ENCODE measurements around the gene FAM168B.
A peak's percentile ranks its signal among the peaks of the same experiment; 100 is the strongest.

Gene FAM168B

DNA sequence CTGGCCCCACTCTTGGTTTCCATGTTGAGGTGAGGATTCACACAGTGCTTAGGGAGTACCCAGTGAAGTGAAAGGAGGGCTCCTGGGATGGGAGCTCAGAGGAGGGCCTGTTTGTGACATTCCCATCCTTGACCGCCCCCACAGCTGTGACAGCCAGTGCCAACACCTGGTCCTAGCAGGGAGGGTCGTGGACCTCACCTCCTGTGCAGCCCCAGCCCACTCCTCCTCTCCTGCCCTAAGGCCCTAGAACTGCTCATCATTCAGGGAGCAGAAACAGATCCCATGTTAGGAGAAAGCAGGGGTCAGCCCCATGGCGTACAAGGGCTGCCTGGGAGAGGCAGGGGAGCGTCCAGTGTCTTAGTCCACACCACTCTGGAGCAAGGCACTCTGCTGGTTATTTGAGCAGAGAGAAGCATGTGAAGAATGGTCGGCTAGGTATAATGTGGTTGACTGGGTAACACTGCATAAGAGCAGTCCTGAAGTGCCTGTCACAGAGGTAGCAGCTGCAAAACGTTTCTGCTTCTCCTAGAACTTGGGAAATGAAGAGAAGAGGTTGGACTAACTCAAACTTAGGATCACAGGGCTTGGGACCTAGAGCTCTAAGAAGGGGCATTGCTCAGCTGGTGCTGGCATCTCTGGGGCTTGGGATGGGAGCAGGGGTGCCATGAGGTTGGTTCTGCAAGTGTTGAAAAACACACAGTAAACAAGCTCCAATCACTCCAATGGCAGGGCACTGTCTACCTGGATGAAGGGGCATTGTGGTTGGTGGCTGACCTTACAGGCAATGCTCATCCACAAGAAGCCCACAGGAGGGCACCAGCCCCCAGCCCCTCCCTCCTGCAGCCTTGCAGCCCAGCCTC is 55.6 kb downstream of the FAM168B start:
- TF ChIP-seq CTCF (conservative IDR thresholded peaks at IDR 0.05; ENCODE audit: low read depth, low read length): no peak
- DNase-seq (ENCODE audit: low read depth): no peak
- no peak overlapping the region for H3K4me3 ChIP-seq (ENCODE audit: low read length)

DNA sequence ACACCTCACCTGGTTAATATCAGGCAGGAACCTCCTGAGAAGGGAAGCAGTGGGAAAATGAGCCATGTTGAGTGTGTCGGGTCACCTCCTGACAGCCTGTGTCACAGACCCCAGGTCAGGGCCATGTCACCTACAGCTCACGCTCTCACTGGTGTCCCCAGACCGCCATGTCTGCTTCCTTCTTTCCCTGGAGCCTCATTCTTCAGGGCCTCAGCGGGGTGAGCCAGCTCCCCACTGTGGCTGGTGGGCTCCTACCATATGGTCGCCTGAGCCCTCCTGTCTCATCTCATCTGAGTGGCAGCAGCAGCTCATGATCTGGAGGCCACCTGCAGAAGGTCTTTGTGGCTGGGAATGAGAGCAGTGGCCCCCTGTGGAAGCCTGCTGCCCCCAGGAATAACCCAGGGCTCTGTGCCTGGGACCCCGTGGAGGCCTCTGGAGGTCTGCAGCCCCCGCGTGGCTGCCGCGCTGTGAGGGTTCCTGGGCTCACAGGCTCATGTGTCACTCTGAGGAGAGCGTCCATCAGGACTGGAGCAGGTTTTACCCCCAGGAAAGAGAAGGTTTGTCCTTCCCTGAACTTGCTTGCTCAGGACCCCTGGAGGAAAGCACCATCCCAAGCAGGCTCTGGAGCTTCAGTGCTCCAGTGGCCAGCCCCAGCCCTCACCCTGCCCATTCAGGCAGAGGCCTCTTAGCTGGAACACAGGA is 56.4 kb downstream of the FAM168B start:
- no peak for DNase-seq (ENCODE audit: low read depth)

GRCh38 chr2:131036269-131036668 is 57.0 kb downstream of the FAM168B start:
- DNase-seq (ENCODE audit: low read depth): no peak

More for the DNA sequence above, 56.4 kb downstream of the FAM168B start:
- TF ChIP-seq CTCF (conservative IDR thresholded peaks at IDR 0.05; ENCODE audit: low read depth, low read length): no peak
- H3K4me3 ChIP-seq (ENCODE audit: low read length): no peak overlapping the region

DNA sequence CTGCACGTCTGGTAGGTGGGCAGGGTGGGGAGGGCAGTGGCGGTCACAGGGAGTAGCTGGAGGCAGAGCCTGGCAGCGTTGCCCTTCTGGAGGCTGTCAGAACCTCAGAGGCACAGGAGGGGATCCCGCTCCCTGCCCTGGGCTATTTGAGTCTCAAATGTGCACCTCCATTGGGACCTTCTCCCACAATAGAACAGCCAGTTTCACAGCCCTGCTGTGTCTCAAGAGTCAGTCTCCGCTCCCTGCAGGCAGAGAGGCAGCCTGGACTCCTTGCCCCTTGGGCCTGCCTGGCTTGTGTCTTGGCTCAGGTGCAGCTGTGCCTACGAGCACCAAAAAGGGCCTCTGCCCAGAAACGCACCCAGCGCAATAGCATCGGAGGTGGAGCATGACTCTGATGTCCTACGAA is 57.4 kb downstream of the FAM168B start:
- DNase-seq (ENCODE audit: low read depth): no peak
- H3K4me3 ChIP-seq (ENCODE audit: low read length): peak overlapping the region; percentile 45
- no peak for TF ChIP-seq CTCF (conservative IDR thresholded peaks at IDR 0.05; ENCODE audit: low read depth, low read length)

More at GRCh38 chr2:131036269-131036668, 57.0 kb downstream of the FAM168B start:
- TF ChIP-seq CTCF (conservative IDR thresholded peaks at IDR 0.05; ENCODE audit: low read depth, low read length): no peak
- H3K4me3 ChIP-seq (ENCODE audit: low read length): no peak overlapping the region

GRCh38 chr2:131035112-131035825 is 58.0 kb downstream of the FAM168B start:
- peak overlapping the region; percentile 45 for H3K4me3 ChIP-seq (ENCODE audit: low read length)
- no peak for TF ChIP-seq CTCF (conservative IDR thresholded peaks at IDR 0.05; ENCODE audit: low read depth, low read length)
- no peak for DNase-seq (ENCODE audit: low read depth)

- TF ChIP-seq CTCF (conservative IDR thresholded peaks at IDR 0.05; ENCODE audit: low read depth, low read length): no peak
- peak overlapping the region; percentile 54 for H3K4me3 ChIP-seq (ENCODE audit: low read length)
- no peak for DNase-seq (ENCODE audit: low read depth)
Measured at GRCh38 chr2:131034122-131035051, 58.9 kb downstream of the FAM168B start.

All from retinal pigment epithelial cell (primary cell).